COR-L47 (cell line): ENCODE data around the gene SLC2A4RG.
"Not testable (repeated sequence)": the region's sequence is repeated elsewhere in the genome, so short reads cannot be mapped to it uniquely, and the experiment has no call there.

Experiments used
- DNase-seq: peaks from one replicate; lab custom pipeline; 2025; lab: John Stamatoyannopoulos, UW

The SLC2A4RG gene

DNA sequence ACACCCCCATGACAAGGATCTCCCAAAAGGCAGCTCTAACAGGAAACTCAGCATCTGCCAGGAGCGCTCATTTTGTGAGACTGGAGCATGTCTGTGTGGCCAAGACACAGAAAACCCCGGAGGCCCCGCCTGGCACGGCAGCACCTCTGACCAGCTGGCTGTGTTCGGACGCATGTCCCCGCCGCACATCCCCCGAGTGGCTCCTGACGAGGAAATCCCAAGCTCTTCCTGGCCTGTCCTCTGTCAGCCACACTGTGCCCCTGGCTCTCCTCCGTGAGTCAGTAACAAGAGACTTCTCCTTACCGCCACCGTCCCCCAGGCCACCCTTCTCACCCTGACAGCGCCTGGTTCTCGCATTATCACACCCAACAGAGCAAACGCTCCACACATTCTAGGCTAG, 14.4 kb downstream of the SLC2A4RG start:
- no peak for DNase-seq

DNA sequence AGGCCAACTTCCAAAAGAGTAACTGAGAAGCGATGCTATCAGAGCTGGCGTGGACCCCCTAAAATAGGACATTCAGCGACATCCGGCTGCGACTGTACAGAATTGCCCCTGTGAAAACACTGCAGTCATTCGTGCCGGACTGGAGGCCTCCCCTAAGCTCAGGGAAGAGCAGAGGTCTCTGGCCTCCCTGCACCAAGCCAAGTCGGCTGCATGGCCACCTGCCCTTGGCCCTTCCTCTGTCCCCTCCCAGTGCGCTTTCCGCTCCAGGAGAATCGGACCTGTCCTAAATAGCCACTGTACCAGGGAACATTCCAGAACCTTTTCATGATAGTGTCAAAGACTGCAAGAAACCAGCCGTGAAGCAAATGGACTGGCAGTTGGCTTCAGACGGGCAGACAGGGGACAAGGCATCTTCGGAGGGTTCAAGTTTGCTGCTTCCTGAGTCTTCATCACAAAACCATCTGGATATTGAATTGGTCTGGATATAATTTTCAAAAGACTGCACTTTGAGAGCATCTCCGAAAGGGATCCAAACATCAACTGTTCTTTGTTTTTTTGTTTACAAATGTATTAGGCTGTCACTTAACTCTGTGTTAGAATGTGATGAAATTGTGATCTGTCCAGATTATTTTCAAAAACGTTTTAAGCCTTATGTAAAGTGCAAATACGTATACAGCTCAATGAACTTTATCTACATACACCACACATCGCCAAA, 16.5 kb downstream of the SLC2A4RG start:
- no peak for DNase-seq

DNA sequence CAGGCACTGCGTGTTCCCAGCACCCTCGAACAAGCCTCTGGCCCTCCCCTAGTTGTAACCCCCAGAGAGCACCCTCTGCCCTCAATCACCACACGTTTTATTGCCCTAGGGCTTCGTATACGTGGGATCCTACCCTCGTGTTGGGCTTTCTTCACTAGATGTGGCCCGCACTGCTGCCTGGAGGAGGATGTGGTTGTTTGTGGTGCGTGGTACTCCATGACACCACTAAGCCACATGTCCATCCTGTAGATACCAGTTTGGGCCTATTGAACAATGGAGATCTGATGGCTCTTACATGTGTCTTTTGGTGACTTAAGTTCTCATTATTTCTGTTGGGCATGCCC, 17.0 kb downstream of the SLC2A4RG start:
- no peak for DNase-seq

DNA sequence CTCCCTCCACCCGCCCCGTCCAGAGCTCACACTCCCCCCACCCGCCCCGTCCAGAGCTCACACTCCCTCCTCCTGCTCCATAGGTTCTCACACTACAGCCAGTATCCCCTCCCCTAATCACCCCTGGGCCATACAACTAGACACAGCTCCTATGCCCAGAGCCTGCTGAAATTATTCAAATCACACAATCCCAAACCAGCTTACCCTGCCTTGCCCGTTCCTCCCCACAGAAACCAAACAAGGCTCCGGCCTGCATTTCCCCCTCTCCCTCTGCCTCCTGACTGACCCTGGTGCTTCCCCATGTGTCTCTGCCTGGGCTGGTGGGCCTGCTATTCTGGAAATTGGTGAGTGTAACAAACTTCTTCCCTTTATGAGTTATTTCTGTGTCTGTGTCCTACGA, 18.6 kb downstream of the SLC2A4RG start:
- no peak for DNase-seq

DNA sequence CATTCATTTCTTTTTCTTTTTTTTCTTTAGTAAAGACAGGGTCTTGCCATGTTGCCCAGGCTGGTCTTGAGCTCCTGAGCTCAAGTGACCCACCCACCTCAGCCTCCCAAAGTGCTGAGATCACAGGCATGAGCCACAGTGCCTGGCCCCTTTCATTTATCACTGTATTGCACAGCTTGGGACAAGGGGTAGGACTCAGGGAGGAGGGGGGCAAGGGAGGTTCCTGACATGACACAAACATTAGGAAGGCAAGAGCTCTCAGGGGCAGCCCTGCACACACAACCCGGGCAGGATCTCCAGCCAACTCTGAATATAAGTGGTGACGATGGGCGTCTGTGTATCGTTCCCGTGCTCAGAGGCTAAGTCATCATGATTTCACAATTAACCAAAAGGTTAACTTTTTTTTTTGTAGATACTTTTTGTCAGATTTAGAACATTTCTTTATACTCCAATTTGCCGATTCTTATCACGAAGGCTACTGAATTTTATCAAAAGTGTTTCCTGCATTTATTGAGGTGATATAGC, 19.9 kb downstream of the SLC2A4RG start:
- DNase-seq, result no peak

DNA sequence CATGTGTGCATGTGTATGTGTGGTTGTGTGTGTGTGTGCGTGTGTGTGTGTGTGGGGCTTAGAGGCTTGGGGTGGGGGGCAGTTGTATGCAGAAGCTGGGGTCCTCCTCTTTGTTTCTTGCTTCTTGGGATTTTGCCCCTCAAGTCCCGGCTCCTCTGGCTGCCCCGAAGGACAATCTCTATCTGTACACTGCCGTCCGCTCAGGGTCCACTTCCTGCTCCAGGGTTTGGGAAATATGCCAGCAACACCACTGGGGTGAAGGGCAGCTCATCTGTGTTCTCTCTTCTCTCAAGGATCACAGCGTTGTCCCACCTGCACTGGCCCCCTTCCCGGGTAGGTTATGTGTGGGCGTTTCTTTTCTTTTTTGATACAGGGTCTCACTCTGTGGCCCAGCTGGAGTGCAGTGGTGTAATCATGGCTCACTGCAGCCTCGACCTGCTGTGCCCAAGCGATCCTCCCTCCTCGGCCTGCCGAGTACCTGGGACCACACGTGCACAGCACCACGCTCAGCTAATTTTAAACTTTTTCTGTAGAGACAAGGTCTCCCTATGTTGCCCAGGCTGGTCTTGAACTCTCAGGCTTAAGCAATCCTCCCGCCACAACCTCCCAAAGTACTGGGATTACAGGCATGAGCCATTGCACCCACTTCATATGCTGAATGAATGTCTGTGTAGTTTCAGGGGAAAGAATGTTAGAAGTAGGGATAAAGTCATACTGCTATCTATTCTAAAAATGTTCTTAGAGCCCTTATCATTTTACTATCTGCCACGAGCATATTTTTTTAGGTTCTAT, 25.7 kb downstream of the SLC2A4RG start:
- no peak for DNase-seq

DNA sequence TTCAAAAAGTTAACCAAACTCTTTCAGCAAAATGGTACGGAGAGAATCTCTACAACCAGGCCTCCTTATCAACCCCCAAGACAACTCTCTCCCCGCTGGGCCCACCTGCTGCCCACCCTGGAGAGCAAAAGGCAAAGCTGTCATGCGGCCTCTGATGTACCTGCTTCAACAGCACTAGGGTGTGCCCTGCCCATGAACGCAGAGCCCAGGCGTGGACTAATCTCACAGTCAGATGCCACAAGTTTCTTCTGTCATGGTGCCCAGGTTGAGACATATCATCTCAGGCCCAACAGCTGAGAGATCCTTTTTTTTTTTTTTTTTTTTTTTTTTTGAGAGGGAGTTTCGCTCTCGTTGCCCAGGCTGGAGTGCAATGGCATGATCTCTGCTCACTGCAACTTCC, 26.3 kb downstream of the SLC2A4RG start:
- DNase-seq, result no peak

DNA sequence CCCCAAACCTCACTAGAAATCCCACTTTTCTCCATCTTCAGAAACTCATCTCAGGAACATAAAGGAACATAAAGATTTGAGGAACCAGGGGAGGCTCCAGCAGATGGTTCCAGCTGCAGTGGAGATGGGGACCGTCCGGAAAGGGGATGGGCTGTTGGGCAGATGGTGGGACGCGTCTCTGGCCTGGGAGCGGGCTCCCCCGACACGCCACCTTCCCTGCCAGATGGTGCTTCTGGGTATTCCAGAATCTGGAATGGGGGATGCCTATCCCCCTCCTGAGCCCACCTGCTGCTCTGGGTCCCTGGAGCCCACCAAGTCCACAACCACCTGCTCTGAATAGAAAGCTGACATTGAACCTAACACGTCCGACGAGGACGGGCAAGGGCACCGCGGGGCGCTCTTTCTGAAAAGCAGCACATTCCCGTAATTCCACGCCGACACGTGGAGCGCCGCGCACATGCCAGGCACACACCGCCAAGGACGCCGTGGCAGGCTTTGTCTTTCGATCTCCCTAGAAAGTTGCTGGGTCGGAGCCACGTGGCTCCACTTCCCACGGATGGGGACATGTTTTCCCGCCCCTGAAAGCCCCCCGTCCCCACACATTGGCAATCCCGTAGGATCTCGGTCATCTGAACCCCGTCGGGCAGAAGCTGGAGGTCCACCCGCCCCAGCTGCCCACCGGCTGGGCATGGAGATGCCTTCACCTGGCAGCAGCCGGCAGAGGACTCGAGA, 27.3 kb downstream of the SLC2A4RG start:
- no peak for DNase-seq

DNA sequence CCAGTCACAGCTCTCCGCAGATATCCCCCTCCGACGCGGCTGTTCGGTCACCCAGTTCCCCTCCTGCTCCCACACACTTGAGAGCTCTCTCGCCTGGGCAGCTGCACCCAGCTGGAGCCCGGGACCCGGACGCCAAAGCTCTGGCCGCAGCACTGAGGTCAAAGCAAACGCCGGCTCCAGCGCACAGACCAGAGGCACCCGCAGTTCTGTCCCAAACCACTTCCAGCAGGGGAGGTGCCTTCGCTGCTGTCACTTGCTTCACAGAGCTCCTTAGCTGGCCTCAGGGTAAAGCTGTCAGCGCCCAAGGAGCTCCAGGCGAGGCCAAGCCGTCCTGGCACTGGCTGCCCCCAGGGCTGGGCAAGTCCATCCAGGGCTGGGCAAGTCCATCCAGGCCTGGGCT, 27.9 kb downstream of the SLC2A4RG start:
- no peak for DNase-seq

DNA sequence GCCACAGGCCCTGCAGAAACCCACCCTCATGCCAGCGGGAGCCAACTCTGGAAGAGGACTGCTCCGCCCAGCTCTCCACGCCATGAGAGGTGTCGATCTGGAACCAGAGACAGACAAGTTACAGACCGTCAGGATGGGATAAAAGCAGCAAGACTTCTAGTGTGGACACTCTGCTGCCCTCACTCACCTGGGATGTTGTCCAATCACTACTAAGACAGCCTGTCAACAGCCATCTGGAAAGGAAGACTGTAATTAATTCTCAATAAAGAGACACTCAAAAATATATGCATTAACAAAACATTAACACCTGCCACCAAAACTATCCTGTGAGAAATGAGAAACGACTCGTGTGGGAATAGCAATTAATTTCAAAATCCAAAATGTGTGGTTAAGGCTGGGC, 28.3 kb downstream of the SLC2A4RG start:
- no peak for DNase-seq

DNA sequence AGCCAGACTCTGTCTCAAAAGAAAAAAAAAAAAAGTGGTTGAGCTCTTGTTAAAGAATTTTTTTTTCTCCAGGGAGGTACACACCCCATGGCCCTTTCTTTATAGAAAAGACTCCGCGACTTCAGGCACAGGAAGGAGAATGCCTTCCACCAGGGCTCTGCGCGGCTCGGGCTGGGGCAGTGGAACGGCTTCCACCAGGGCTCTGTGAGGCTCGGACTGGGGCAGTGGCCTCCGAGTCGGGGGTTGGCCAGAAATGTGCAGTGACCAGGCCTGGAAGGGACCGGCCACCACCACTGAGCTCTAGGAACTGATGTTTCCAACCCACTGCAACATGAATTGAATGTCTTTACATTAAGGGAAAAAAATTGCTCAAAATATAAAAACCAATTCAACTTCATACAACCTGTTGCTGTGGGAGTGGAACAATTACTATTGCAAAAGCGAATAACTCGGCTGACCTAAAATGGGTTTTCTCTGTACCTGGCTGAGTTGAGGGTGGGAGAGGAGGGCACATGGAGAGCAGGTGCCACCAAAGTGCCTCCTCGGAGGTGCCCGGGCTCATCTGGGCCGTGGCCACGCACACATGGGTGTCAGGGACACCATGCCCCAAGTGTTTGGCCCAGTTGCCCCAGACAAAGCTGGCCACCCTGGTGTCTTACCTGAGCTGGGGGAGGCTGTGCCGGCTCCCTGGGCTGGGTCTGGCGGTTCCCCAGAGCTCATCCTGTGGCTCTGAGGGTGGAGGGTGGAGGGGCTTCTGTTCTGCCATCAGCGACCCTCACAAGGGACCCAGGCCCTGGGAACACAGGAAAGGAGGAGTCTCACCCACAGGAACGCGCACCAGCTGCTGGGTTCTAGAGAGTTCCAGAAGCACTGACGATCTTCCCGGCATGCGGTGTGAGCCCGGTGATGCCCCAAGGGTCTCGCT, 29.3 kb downstream of the SLC2A4RG start:
- DNase-seq, result no peak

DNA sequence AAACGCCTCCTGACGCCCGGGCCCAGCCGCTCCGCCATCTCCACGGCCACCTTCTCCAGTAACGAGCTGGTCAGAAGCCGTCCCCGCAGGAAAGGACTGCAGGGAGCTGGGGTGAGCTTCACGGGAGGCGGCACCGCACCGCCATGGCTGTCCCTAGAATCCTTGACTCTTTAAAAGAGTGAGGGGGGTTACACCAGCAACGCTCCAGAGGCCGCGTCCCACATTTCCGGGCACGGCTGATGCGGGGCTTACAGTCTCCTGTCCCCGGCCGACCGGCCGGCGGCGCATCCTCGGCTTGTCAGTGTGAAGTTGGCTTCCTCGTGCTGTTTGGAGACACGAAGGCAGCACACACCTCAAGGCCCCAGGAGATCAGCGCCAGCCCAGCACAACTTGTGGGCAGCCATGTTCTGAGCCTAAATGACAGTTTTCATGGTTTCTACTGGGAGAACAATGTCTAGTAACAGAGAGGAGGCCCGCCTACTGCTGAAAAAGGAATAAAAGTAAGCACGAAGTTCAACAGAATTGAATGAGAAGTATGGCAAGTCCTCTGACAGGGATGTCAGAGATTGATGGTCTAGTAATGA, 30.4 kb downstream of the SLC2A4RG start:
- no peak for DNase-seq

DNA sequence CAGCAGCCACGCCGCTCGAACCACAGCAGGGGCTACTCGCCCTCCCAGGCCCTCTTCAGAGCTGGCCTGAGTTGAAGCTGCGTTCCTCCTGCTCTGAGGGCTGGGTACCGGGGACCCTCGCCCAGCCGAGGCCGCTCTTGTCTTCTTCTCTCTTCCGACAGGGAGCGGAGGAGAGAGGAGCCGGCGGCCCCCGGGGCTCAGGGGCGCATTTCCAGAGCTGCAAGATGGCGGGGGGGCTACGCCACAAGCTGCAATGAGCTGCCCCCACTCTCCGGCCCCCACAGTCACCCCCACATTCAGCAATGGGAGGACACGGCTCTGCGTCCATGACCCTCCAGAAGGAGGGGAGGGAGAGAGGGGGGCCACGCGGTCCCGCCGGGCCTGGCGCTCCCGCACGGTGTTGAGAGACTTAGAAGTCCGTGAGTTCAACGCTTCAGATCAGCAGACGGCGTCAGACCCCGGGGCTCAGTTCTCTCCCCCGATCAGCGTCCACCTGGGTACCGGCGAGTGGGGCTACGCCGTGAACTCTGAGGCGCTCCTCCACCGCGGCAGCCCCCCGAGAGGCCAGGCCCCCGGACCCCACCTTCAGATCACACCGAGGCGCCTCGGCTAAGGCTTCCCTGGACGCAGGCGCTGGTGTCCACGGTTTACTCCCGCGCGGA, 31.6 kb downstream of the SLC2A4RG start:
- no peak for DNase-seq

DNA sequence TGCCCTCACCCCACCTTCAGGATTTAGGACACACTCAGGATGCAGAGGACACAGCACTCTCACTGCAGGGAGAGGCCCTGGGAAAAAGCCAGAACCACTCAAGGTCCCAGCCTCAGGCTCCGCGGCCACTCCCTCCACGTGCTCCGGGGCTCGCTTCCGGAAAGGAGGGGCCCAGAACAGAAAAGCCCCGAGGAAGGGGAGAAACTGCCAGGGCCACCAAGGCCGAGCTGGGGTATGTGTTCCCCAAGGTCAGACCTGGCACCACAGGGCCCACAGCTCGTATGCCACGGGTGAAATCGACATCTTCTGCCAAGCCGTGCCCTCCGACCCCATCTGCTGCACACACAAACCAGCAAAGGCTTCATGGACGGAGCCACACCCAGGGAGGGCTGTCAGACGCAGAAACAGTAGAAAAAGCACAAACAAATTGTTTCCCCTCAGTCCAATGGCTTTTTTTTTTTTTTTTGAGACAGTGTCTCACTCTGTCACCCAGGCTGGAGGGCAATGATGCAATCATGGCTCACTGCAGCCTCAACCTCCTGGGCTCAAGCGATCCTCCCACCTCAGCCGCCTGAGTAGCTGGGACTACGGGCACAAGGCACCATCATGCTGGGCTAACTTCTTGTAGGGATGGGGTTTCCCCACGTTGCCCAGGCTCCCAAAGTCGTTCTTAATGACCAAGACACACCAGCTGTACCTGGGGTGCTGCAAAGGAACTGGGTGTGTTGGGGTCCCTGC, 33.4 kb downstream of the SLC2A4RG start:
- DNase-seq, result no peak

DNA sequence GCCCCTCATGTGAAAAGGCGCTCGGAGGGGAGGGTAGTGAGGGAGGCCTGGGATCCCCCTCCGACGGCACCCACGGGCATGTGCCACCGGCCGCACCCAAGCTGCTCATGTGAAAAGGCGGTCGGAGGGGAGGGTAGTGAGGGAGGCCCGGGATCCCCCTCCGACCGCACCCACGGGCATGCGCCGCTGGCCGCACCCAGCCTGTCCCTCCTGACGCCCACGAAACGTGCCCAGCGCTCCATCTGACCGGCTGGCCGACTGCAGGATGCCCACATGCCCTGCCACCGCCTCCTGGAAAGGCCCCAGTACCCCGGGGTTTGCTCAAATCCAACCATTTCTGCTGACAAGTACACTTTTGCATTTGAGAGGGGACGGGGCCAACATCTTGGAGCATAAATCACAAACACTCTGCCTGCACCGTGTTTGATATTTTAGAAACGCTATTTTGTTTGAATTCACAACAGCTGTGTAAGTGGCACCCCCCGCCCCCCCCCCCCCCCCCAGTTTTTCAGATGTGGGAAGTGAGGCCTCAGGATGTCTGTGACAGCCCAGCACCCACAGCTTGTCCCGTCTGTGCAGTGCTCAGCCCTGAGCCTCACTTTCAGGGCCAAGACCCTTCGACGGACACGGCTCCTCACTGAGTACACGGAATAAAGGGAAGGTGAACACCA, 34.1 kb downstream of the SLC2A4RG start:
- DNase-seq, result no peak

DNA sequence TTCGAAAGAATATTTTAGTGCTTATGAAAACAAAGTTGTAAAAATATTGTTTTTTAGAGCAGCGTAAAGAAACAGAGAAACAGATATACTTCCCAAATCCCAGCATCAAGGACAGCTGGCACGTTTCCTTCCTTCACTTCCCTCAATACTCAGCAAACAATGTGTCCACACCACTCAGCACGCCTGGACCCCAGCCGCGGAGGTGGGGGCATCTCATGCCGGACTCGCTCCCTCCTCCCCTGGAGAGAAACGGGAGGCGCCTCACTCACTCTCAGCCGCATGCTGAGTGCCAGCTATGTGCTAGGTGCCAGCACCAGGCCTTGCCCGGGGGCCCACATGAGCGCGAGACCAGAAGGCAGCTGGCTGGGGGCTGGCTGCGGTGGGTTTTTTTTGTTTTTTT, 34.7 kb downstream of the SLC2A4RG start:
- DNase-seq, result no peak

DNA sequence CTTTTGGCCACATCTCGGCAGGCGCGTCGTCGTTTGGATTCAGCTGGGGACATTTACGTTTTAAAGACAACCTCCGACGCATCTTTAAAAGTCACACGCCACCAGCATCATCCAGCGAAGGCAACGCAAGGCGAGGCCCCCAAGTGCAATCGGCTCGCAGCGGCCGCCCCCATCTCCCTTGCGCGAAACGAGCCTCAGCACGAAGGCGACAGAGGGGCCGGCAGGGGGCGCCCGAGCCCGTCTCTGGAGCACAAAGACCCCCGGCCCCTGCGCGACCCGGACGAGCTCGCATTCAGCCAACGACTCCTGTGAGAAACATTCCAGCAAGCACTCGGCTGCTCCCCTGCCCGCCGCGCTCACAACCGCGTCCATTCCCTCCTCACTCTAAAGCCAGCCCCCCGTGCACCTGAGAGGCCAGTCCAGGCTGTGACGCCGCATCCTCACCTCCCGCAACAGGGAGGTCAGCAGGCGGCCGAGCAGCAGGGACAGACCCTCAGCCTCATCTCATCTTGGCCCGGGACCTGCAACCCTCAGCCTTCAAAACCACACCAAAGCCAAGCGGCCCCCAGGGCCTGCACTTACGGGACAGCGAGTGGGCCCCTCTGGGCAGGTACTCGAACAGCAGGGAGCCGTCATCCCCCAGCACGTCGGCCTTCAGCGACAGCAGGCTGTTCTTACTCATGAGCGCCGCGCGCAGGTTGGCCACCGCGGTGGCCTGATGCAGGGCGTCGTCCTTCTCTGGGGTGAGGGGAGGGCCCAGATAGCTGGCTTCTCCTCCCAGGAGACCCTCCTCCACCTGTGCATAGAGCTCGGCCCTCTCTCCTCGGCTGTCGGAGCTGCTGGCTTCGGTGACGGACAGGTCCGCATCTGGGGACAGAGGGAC, 35.8 kb downstream of the SLC2A4RG start:
- no peak for DNase-seq

DNA sequence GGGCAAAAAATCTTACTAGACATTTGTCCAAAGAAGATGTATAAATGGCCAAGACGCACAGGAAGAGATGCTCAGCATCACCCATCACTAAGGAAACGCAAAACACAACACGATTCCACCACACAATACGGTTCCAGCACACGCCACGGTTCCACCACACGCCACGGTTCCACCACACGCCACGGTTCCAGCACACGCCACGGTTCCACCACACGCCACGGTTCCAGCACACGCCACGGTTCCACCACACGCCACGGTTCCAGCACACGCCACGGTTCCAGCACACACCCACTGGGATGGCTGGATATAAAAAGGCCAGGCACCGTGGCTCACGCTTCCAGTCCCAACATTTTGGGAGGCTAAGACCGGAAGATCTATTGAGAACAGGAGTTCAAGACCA, 37.3 kb downstream of the SLC2A4RG start:
- not testable (repeated sequence) for DNase-seq

DNA sequence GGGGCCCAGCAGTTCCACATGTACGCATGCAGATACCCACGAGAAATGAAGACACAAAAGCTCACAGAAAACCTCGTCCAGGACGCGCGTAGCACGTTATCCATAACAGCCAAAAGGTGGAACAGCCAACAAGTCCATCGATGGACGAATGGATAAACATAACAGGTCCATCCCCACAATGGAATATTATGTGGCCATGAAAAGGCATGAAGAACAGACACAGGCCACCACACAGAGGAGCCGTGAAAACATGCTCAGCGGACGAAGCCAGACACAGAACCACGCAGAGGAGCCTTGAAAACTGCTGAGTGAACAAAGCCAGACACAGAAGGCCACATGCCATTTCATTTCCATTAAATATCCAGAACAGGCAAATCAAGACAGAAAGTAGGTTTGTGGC, 38.0 kb downstream of the SLC2A4RG start:
- no peak for DNase-seq
